ENCODE measurements around the gene BIRC7.

DNA sequence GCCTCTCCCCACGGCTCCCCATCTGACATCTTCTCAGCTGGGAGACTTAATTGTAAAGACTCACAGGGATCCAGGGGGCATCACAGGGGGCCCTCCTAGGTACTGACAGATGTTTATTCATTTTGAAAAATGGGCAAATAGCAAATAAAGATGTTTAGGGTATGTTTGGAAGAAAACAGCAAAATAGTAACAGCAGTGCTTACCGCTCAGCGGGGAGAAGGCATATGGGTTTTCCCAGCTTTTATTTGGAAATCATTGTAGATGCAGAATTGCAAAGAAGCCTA, 2.7 kb upstream of the BIRC7 start:
- TF ChIP-seq CTCF (IDR thresholded peaks at IDR 0.05) (no peak), POLR2A (IDR thresholded peaks at IDR 0.05) (no peak)

All from right lobe of liver (tissue), 4 donors.